MCF 10A (cell line): ENCODE results near the gene POLD4. TPM values are rescaled to one million over a fixed set of nuclear protein-coding genes. Genes with fewer than 3 reads are reported as not detected.
A peak's percentile ranks its signal among the peaks of the same experiment; 100 is the strongest.

Experiments used
- BruUV-seq: library from RNA; stranded (reverse); fragments of 400-500 nt; replicated peaks from 2 replicates; lab custom pipeline; 2021; lab: Mats Ljungman, UMichigan
- CTCF ChIA-PET: fragments of 300-600 bp; sonication (Branson Sonifier 250); formaldehyde crosslinking; extraction: SDS; loops from one replicate; lab custom pipeline; 2021; ENCODE audit warnings: antibody characterized with exemption, inconsistent platforms; lab: Yijun Ruan, JAX
- POLR2A ChIA-PET: fragments of 300-600, 350-650 bp; sonication (Branson Sonifier 250); formaldehyde crosslinking; extraction: SDS; loops from one replicate; lab custom pipeline; 2020; ENCODE audit warnings: antibody characterized with exemption, inconsistent platforms; lab: Yijun Ruan, JAX
- DNase-seq: peaks from one replicate; pipeline ENCODE4 v3.0.0-alpha.2; 2018; ENCODE audit not compliant: unreplicated experiment
- H3K27ac Mint-ChIP-seq: one replicate; pipeline ENCODE4 v1.8.0; 2022; ENCODE audit warnings: mild to moderate bottlenecking, low read depth, mixed read lengths; ENCODE audit not compliant: unreplicated experiment
- H3K27me3 Mint-ChIP-seq: one replicate; pipeline ENCODE4 v1.8.0; 2022; ENCODE audit warnings: mixed read lengths; ENCODE audit not compliant: insufficient read depth, unreplicated experiment
- H3K36me3 Mint-ChIP-seq: one replicate; pipeline ENCODE4 v1.8.0; 2022; ENCODE audit warnings: mild to moderate bottlenecking, moderate library complexity, mixed read lengths; ENCODE audit not compliant: insufficient read depth, unreplicated experiment
- H3K4me1 Mint-ChIP-seq: one replicate; pipeline ENCODE4 v1.8.0; 2022; ENCODE audit warnings: mixed read lengths; ENCODE audit not compliant: insufficient read depth, unreplicated experiment
- H3K4me3 Mint-ChIP-seq: one replicate; pipeline ENCODE4 v1.8.0; 2022; ENCODE audit warnings: mild to moderate bottlenecking, moderate library complexity, mixed read lengths; ENCODE audit not compliant: unreplicated experiment
- H3K9me3 Mint-ChIP-seq: one replicate; pipeline ENCODE4 v1.8.0; 2022; ENCODE audit warnings: mixed read lengths; ENCODE audit not compliant: unreplicated experiment
- CTCF ChIP-seq: fragments of 200-600 bp; IDR thresholded peaks from one replicate; pipeline ENCODE4 v1.8.0; 2022; ENCODE audit warnings: antibody characterized with exemption, mild to moderate bottlenecking; ENCODE audit not compliant: unreplicated experiment
- intact Hi-C: fragments of 100-400 bp; cut with micrococcal nuclease; formaldehyde crosslinking; loops from 2 replicates; pipeline ENCODE4 v1.14.1; 2022
- total RNA-seq: library from RNA; stranded (reverse); gene quantifications from 2 replicates; pipeline ENCODE4 v1.2.3, GENCODE V29; 2022

Gene POLD4
- total RNA-seq, 1 experiment from 2014 or later, result 54.8 TPM

- no peak for TF ChIP-seq CTCF
- H3K27me3 Mint-ChIP-seq, result no peaks in the 10 kb centered on the region
- peak overlapping the region; percentile 70 for H3K4me3 Mint-ChIP-seq
- DNase-seq, result no peak
- intact Hi-C loops, result no loop called here
- CTCF ChIA-PET, result interaction anchor here (0.7 to 1.5 kb wide), 5 partner anchors 9 to 38 kb away, joined by 3 to 8 read pairs (median 3); partner anchors contain the start of genes ANKRD13D and GRK2
- no peaks in the 10 kb centered on the region for H3K9me3 Mint-ChIP-seq
- BruUV-seq, result no TSS peak
- peaks cover 11% of the 10 kb centered on the region for H3K4me1 Mint-ChIP-seq
- H3K27ac Mint-ChIP-seq, result no peak overlapping the region
- H3K36me3 Mint-ChIP-seq, result peaks cover 31% of the 10 kb centered on the region
- POLR2A ChIA-PET, result interaction anchor here (0.6 to 5.7 kb wide), 5 partner anchors 12 to 232 kb away, joined by 3 to 107 read pairs (median 36); partner anchors contain the start of gene ANKRD13D
Measured at GRCh38 chr11:67304511-67305113, 48.7 kb downstream of the POLD4 start.

DNA sequence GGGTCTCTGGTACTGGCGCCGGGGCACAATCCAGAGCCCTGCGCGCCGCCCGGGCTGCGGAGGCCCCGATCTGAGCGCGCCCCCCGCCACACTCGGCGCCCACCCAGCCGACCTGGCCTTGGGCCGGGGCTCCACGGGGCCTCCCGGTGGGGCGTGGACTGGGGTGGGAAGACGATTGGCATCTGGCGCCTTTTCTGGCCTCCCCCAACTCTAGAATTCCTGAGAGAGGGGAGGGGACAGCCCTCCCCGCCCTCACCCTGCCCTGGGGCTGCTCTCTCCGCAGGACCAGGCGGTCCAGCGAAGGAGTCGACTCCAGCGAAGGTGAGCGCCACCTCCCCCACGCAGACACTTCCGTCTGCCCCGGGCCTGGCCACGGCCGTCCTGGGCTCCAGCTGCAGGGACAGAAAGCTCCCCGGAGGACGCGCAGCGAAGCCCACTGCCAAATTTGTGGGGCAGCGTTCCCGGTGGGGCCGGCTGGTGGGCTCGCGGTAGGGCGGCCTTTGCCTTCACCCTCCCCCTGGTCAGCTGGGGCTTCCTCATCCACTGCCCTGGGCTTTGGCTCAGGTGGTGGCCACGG lies 49.4 kb downstream of the POLD4 start:
- no peaks in the 10 kb centered on the region for H3K9me3 Mint-ChIP-seq
- BruUV-seq, result TSS peak; percentile 16
- intact Hi-C loops, result loop anchor here (2.0 kb wide), 1 partner anchor 13 kb away; no protein-coding TSS in a partner anchor
- peaks cover 29% of the 10 kb centered on the region for H3K36me3 Mint-ChIP-seq
- H3K4me3 Mint-ChIP-seq, result peak overlapping the region; percentile 70
- TF ChIP-seq CTCF, result no peak
- H3K4me1 Mint-ChIP-seq, result peaks cover 11% of the 10 kb centered on the region
- ChIA-PET CTCF (interaction anchor here (0.8 to 1.8 kb wide), 6 partner anchors 9 to 42 kb away, joined by 3 to 8 read pairs (median 4); partner anchors contain the start of gene GRK2), POLR2A (interaction anchor here (0.6 to 5.7 kb wide), 13 partner anchors 11 to 743 kb away, joined by 3 to 107 read pairs (median 9); partner anchors contain the start of genes ANKRD13D, GRK2 and RHOD)
- DNase-seq, result no peak
- H3K27ac Mint-ChIP-seq, result no peak overlapping the region
- H3K27me3 Mint-ChIP-seq, result no peaks in the 10 kb centered on the region

- peak within 1 kb of the TSS; percentile 23 for H3K27ac Mint-ChIP-seq
- no peaks in the 10 kb centered on the region for H3K27me3 Mint-ChIP-seq
- intact Hi-C loops, result loop anchor here (2.0 kb wide), 1 partner anchor 14 kb away; no protein-coding TSS in a partner anchor
- H3K4me1 Mint-ChIP-seq, result peaks cover 11% of the 10 kb centered on the region
- TF ChIP-seq CTCF, result no peak
- POLR2A ChIA-PET, result interaction anchor here (0.6 to 5.7 kb wide), 19 partner anchors 11 to 743 kb away, joined by 3 to 107 read pairs (median 4); partner anchors contain the start of genes ANKRD13D, GRK2, PPP1CA and RAD9A
- DNase-seq, result peak; percentile 81
- no peaks in the 10 kb centered on the region for H3K9me3 Mint-ChIP-seq
- H3K4me3 Mint-ChIP-seq, result peak within 1 kb of the TSS; percentile 70
- H3K36me3 Mint-ChIP-seq, result peaks cover 34% of the 10 kb centered on the region
- CTCF ChIA-PET, result interaction anchor here (0.6 to 1.8 kb wide), 6 partner anchors 10 to 108 kb away, joined by 3 to 5 read pairs (median 4); no protein-coding TSS in a partner anchor
- BruUV-seq, result no TSS peak
Measured at GRCh38 chr11:67303132-67303834, 50.1 kb downstream of the POLD4 start, which contains the start of gene SSH3. SSH3 (plus strand) TSS chr11:67303530; CDS start chr11:67303626, 96 bp downstream.
